ENCODE measurements around the gene ADCK1. TPM values are rescaled to one million over a fixed set of nuclear protein-coding genes. Genes with fewer than 3 reads are reported as not detected.

Gene ADCK1
- total and polyA plus RNA-seq, 9 of the 15 experiments (the other 6 are each of a cell fraction or from before 2014, with no cell fraction given), result 2.8 to 8.9 (median 4.3) TPM

GRCh38 chr14:77885367-77885766 lies 85.5 kb downstream of the ADCK1 start (continued):
- TF ChIP-seq ZSCAN29 (IDR thresholded peaks at IDR 0.05), result no peak
- TF ChIP-seq SOX6 (IDR thresholded peaks at IDR 0.05), result peak; percentile 45; the same call in 1 of the 2 replicates
- TF ChIP-seq FOXK2 (conservative IDR thresholded peaks at IDR 0.05 in 1 of 2, IDR thresholded peaks at IDR 0.05 in 1 of 2; ENCODE audit: low read depth in 2 of 2), result peak; percentile 90 to 91
- no peak for TF ChIP-seq MXD1 (CRISPR knock-in tag; IDR thresholded peaks at IDR 0.05; ENCODE audit: borderline replicate concordance, poor library complexity, severe bottlenecking)
- peak; percentile 23; the same call in 1 of the 2 replicates for TF ChIP-seq CBFA2T3 (IDR thresholded peaks at IDR 0.05)
- no peak for TF ChIP-seq EP400 (IDR thresholded peaks at IDR 0.05)
- no peak for TF ChIP-seq SIRT6 (IDR thresholded peaks at IDR 0.05; ENCODE audit: low read depth, low read length)
- peak; percentile 98 for TF ChIP-seq PKNOX1 (IDR thresholded peaks at IDR 0.05)
- no peak for TF ChIP-seq MTA1 (IDR thresholded peaks at IDR 0.05; ENCODE audit: borderline replicate concordance)
- peak; percentile 60; the same call in 1 of the 2 replicates for TF ChIP-seq LEF1 (IDR thresholded peaks at IDR 0.05)
- TF ChIP-seq POLR2AphosphoS5 (IDR thresholded peaks at IDR 0.05; ENCODE audit: control insufficient read depth, insufficient read depth, low read depth, low read length), result no peak
- TF ChIP-seq JUND (IDR thresholded peaks at IDR 0.05; ENCODE audit: borderline replicate concordance, low read depth, low read length), result no peak
- peak; percentile 14; the same call in 1 of the 3 replicates for TF ChIP-seq JUND (tag; IDR thresholded peaks at IDR 0.05; ENCODE audit: borderline replicate concordance, low read depth, low read length)
- no peak for TF ChIP-seq MYC (IDR thresholded peaks at IDR 0.05; ENCODE audit: low read depth, low read length)
- no peak for TF ChIP-seq MYC (CRISPR knock-in tag; IDR thresholded peaks at IDR 0.05; ENCODE audit: borderline replicate concordance, low read depth)
- TF ChIP-seq SIN3A (IDR thresholded peaks at IDR 0.05; ENCODE audit: borderline replicate concordance in 2 of 2, control insufficient read depth in 1 of 2, low read depth in 2 of 2, low read length in 2 of 2), result no peak
- no peak for TF ChIP-seq CHAMP1 (IDR thresholded peaks at IDR 0.05)
- no peak for TF ChIP-seq ZBTB33 (CRISPR knock-in tag; IDR thresholded peaks at IDR 0.05)
- TF ChIP-seq MCM7 (IDR thresholded peaks at IDR 0.05), result no peak
- TF ChIP-seq HDAC1 (IDR thresholded peaks at IDR 0.05), result peak in 1 of 2 experiments; percentile 70; a peak in 2 of 4 replicates
- no peak for TF ChIP-seq ZNF3 (CRISPR knock-in tag; IDR thresholded peaks at IDR 0.05)
- TF ChIP-seq ZEB2 (IDR thresholded peaks at IDR 0.05), result peak; percentile 60

All from K562 (cell line).